A549 (cell line): Measurements from ENCODE around the gene PRPS1. TPM values are rescaled to one million over a fixed set of nuclear protein-coding genes. Genes with fewer than 3 reads are reported as not detected.
A peak's percentile ranks its signal among the peaks of the same experiment; 100 is the strongest.

Source experiments
- ATAC-seq, 2 experiments: fragments of 200-7000 bp in 1 of 2; fragments of >200 bp in 1 of 2; cut with Nextera tagmentation in 1 of 2; cut with Tn5 transposase in 1 of 2; 3 replicates each; pipeline versions ENCODE4 v1.8.0 to v1.9.1; 2018 to 2020; ENCODE audit warnings: mild to moderate bottlenecking in 1 of 2, moderate library complexity in 1 of 2
- CTCF ChIA-PET: fragments of 300-600 bp; sonication (Branson Sonifier 250); formaldehyde crosslinking; extraction: SDS; loops from one replicate; lab custom pipeline; 2021; ENCODE audit warnings: antibody characterized with exemption, inconsistent platforms; lab: Yijun Ruan, JAX
- POLR2A ChIA-PET: fragments of 350-600 bp; formaldehyde crosslinking; extraction: SDS; loops from one replicate; lab custom pipeline; 2021; ENCODE audit warnings: antibody characterized with exemption, inconsistent platforms; lab: Yijun Ruan, JAX
- DNase-seq, 2 experiments: peaks; one replicate each; pipeline versions ENCODE4 v3.0.0 to v3.0.0-alpha.2; 2011 to 2016; ENCODE audit warnings: low read depth in 1 of 2, low spot score in 1 of 2
- FAIRE-seq: peaks from 2 replicates; lab custom pipeline; 2011; peaks lifted over from hg19 to GRCh38; lab: Jason Lieb, UNC
- H3K27ac ChIP-seq, 2 experiments: fragments of >200 bp; sonication (Bioruptor Twin); formaldehyde crosslinking; 3 replicates each; pipeline ENCODE4 v1.5.1; 2016 to 2017
- H3K4me1 ChIP-seq: fragments of >200 bp; sonication (Bioruptor Twin); formaldehyde crosslinking; 3 replicates; pipeline ENCODE4 v1.6.1; 2016
- H3K4me2 ChIP-seq: fragments of >200 bp; sonication (Bioruptor Twin); formaldehyde crosslinking; 3 replicates; pipeline ENCODE4 v1.6.1; 2016
- H3K4me3 ChIP-seq: fragments of >200 bp; sonication (Bioruptor Twin); formaldehyde crosslinking; 3 replicates; pipeline ENCODE4 v1.5.1; 2016
- H3K9me3 ChIP-seq: fragments of >200 bp; sonication (Bioruptor Twin); formaldehyde crosslinking; 3 replicates; pipeline ENCODE4 v1.6.1; 2016
- ATOH8 ChIP-seq: fragments of 250-450 bp; sonication (Bioruptor Pico); IDR thresholded peaks from 2 replicates; pipeline ENCODE4 v1.5.0; 2020; ENCODE audit warnings: low read depth, mild to moderate bottlenecking, moderate library complexity
- BHLHE40 ChIP-seq: IDR thresholded peaks from 2 replicates; pipeline ENCODE4 v1.6.1; 2012; ENCODE audit warnings: low read depth, low read length, inconsistent platforms
- CBX8 ChIP-seq: fragments of 200-600 bp; sonication (generic); IDR thresholded peaks from 2 replicates; pipeline ENCODE4 v1.6.1; 2016
- ELK1 ChIP-seq: fragments of 150-350 bp; IDR thresholded peaks from 2 replicates; pipeline ENCODE4 v1.6.1; 2014; ENCODE audit warnings: low read depth, mild to moderate bottlenecking, low read length
- EP300 ChIP-seq, 2 experiments: fragments of >200 bp; sonication (Bioruptor Twin); formaldehyde crosslinking; IDR thresholded peaks; 2 replicates in 1 of 2; 3 replicates in 1 of 2; pipeline ENCODE4 v1.6.1; 2016 to 2017
- FOSB ChIP-seq: fragments of 250-450 bp; sonication (Bioruptor Pico); IDR thresholded peaks from 2 replicates; pipeline ENCODE4 v1.5.0; 2020; ENCODE audit warnings: mild to moderate bottlenecking, moderate library complexity
- HEYL ChIP-seq: fragments of 250-450 bp; sonication (Bioruptor Pico); IDR thresholded peaks from 2 replicates; pipeline ENCODE4 v1.8.0; 2021; ENCODE audit warnings: mild to moderate bottlenecking, moderate library complexity
- JUN ChIP-seq, 2 experiments: fragments of >200 bp; sonication (Bioruptor Twin); formaldehyde crosslinking; IDR thresholded peaks; 2 replicates in 1 of 2; 3 replicates in 1 of 2; pipeline ENCODE4 v1.6.1; 2016 to 2017
- KDM1A ChIP-seq: fragments of 200-600 bp; sonication (generic); IDR thresholded peaks from 2 replicates; pipeline ENCODE4 v1.6.1; 2016; ENCODE audit warnings: low read depth, mild to moderate bottlenecking
- MAFK ChIP-seq: fragments of 450-650 bp; IDR thresholded peaks from 2 replicates; pipeline ENCODE4 v1.6.1; 2014; ENCODE audit not compliant: partially characterized antibody
- MYC ChIP-seq: IDR thresholded peaks from 2 replicates; pipeline ENCODE4 v1.6.1; 2012; ENCODE audit warnings: mild to moderate bottlenecking, inconsistent platforms, low read length, improper control_type of control experiment, borderline replicate concordance
- PBX3 ChIP-seq: IDR thresholded peaks from 2 replicates; pipeline ENCODE4 v1.6.1; 2012
- PHF8 ChIP-seq: fragments of 200-600 bp; sonication (generic); IDR thresholded peaks from 2 replicates; pipeline ENCODE4 v1.6.1; 2016; ENCODE audit warnings: low read depth, mild to moderate bottlenecking, antibody characterized with exemption, moderate library complexity, borderline replicate concordance
- POLR2A ChIP-seq: IDR thresholded peaks from 2 replicates; pipeline ENCODE4 v1.6.1; 2012; ENCODE audit warnings: mild to moderate bottlenecking, low read length
- POLR2AphosphoS2 ChIP-seq: conservative IDR thresholded peaks from 2 replicates; pipeline ENCODE4 v1.6.1; 2012; ENCODE audit warnings: low read length, improper control_type of control experiment, inconsistent platforms
- RCOR1 ChIP-seq: fragments of 150-350 bp; IDR thresholded peaks from 2 replicates; pipeline ENCODE4 v1.6.1; 2014; ENCODE audit warnings: antibody characterized with exemption, low read length, low read depth
- RFX5 ChIP-seq: fragments of 450-650 bp; IDR thresholded peaks from 2 replicates; pipeline ENCODE4 v1.7.1; 2014; ENCODE audit warnings: antibody characterized with exemption, mild to moderate bottlenecking, moderate library complexity
- SREBF2 ChIP-seq: fragments of 450-650 bp; IDR thresholded peaks from 2 replicates; pipeline ENCODE4 v1.6.1; 2014; ENCODE audit warnings: mild to moderate bottlenecking, moderate library complexity
- TFCP2L1 ChIP-seq: fragments of 250-450 bp; sonication (Bioruptor Pico); IDR thresholded peaks from 2 replicates; pipeline ENCODE4 v1.5.0; 2021; ENCODE audit warnings: mild to moderate bottlenecking
- ZFP36 ChIP-seq: fragments of 450-650 bp; IDR thresholded peaks from 2 replicates; pipeline ENCODE4 v1.6.1; 2014; ENCODE audit warnings: borderline replicate concordance; ENCODE audit not compliant: partially characterized antibody
- WGBS: methylation state at CpG from one replicate; pipeline ENCODE4 v1.1.6; 2017; ENCODE audit errors: missing lambda C conversion rate; 5-methylcytosine and 5-hydroxymethylcytosine counted together
- polyA plus RNA-seq, 4 experiments: library from polyadenylated mRNA; depleted of rRNA in 3 of 4; stranded (reverse); fragments of >200 nt; fragmentation: RNase III in 1 of 4; extraction: RNeasy Plus Mini Kit Qiagen cat#74134 plus additional on column Dnase treatment in 1 of 4; gene quantifications; 2 replicates in 3 of 4; 3 replicates in 1 of 4; pipeline ENCODE4 v1.2.3, GENCODE V29; 2011 to 2017

The PRPS1 gene
- polyA plus RNA-seq, 2 of the 4 experiments (the other 2 are of a cell fraction), result 121 to 140 TPM

GRCh38 chrX:107686792-107687191 is 58.5 kb downstream of the PRPS1 start:
- DNase-seq, result no peak
- no peak for ATAC-seq
- CTCF ChIA-PET, result interaction anchor here (1.1 to 1.2 kb wide), 4 partner anchors 21 to 1193 kb away, joined by 3 to 5 read pairs (median 3); no protein-coding TSS in a partner anchor

GRCh38 chrX:107687445-107687844 is 59.1 kb downstream of the PRPS1 start:
- ChIA-PET CTCF (no interaction called here), POLR2A (no interaction called here)
- DNase-seq (no peak), ATAC-seq (no peak), FAIRE-seq (no peak)
- H3K27ac ChIP-seq, result no peak overlapping the region
- no peaks in the 10 kb centered on the region for H3K4me1 ChIP-seq
- 52% methylated on average over 3 of the region's 3 CpGs for WGBS
- H3K9me3 ChIP-seq, result no peaks in the 10 kb centered on the region
- H3K4me2 ChIP-seq, result no peak overlapping the region
- TF ChIP-seq POLR2AphosphoS2 (no peak), PBX3 (no peak), SREBF2 (no peak), TFCP2L1 (CRISPR knock-in tag) (no peak), KDM1A (no peak), JUN (IDR thresholded peaks at IDR 0.05) (no peak), CBX8 (no peak), ELK1 (no peak)
- H3K4me3 ChIP-seq, result no peak overlapping the region

More at GRCh38 chrX:107686792-107687191, 58.5 kb downstream of the PRPS1 start:
- no peak for FAIRE-seq
- no peak overlapping the region; a peak in 1 of 6 replicates for H3K27ac ChIP-seq
- H3K4me1 ChIP-seq, result no peaks in the 10 kb centered on the region
- WGBS, result 37% methylated on average over 3 of the region's 3 CpGs
- peak overlapping the region; percentile 3; the same call in 1 of the 3 replicates for H3K4me2 ChIP-seq
- POLR2A ChIA-PET, result no interaction called here
- H3K4me3 ChIP-seq, result no peak overlapping the region
- no peaks in the 10 kb centered on the region for H3K9me3 ChIP-seq
- no peak for TF ChIP-seq TFCP2L1 (CRISPR knock-in tag)
- TF ChIP-seq FOSB, result no peak

- no peak overlapping the region for H3K4me3 ChIP-seq
- no peaks in the 10 kb centered on the region for H3K9me3 ChIP-seq
- no peak overlapping the region for H3K27ac ChIP-seq
- DNase-seq (no peak), FAIRE-seq (no peak), ATAC-seq (no peak)
- no peak for TF ChIP-seq RFX5
- no peak for TF ChIP-seq MAFK
- TF ChIP-seq POLR2AphosphoS2, result no peak
- TF ChIP-seq RCOR1, result no peak
- no peak for TF ChIP-seq POLR2A
- no peak for TF ChIP-seq KDM1A
- no peak for TF ChIP-seq MYC
- no peak for TF ChIP-seq BHLHE40
- TF ChIP-seq EP300 (IDR thresholded peaks at IDR 0.05), result no peak
- TF ChIP-seq CBX8, result no peak
- no peak for TF ChIP-seq PHF8
- TF ChIP-seq ZFP36, result no peak
- TF ChIP-seq ATOH8 (CRISPR knock-in tag), result no peak
- no peak for TF ChIP-seq HEYL
- ChIA-PET POLR2A (no interaction called here), CTCF (no interaction called here)
- H3K4me2 ChIP-seq, result no peak overlapping the region
- no peaks in the 10 kb centered on the region for H3K4me1 ChIP-seq
- WGBS, result 70% methylated on average over 5 of the region's 5 CpGs
These were observed 62.7 kb downstream of the PRPS1 start for GRCh38 chrX:107691024-107691448.
